Endometrial microvascular endothelial cells (primary cell): Measurements from ENCODE around the gene NAP1L2. TPM values are rescaled to one million over a fixed set of nuclear protein-coding genes. Genes with fewer than 3 reads are reported as not detected.
"Not testable (repeated sequence)": the region's sequence is repeated elsewhere in the genome, so short reads cannot be mapped to it uniquely, and the experiment has no call there.

Experiments used
- in situ Hi-C: cut with HindIII; loops from 2 replicates; pipeline ENCODE4 v1.10.0; 2017; ENCODE audit warnings: low sequenced_read_pairs, low pct_unique_long_range_greater_than_20kb; ENCODE audit errors: inconsistent ontology term
- total RNA-seq: library from RNA; depleted of rRNA; stranded (reverse); fragments of >200 nt; gene quantifications from one replicate; pipeline ENCODE4 v1.2.3, GENCODE V29; 2015; ENCODE audit errors: inconsistent ontology term

Gene NAP1L2
- total RNA-seq: 0.46 TPM

- in situ Hi-C loops: no loop called here
Measured at GRCh38 chrX:73214426-73215094, at the start of gene NAP1L2. TSS of gene NAP1L2 (minus strand) at chrX:73214851. CDS start at chrX:73214492, 359 bp downstream.

- in situ Hi-C loops: no loop called here
Measured at GRCh38 chrX:73262991-73263390, 48.3 kb upstream of the NAP1L2 start.

GRCh38 chrX:73239242-73239641, 24.6 kb upstream of the NAP1L2 start:
- in situ Hi-C loops: no loop called here

GRCh38 chrX:73217621-73218020, 3.0 kb upstream of the NAP1L2 start:
- in situ Hi-C loops: no loop called here

- in situ Hi-C loops: no loop called here
Measured at GRCh38 chrX:73215246-73215645, 595 bp upstream of the NAP1L2 start.

- in situ Hi-C loops: no loop called here
Measured at GRCh38 chrX:73213734-73214425, 771 bp downstream of the NAP1L2 start.

GRCh38 chrX:73206366-73206765, 8.3 kb downstream of the NAP1L2 start:
- in situ Hi-C loops: no loop called here

GRCh38 chrX:73182502-73183114, 32.0 kb downstream of the NAP1L2 start:
- in situ Hi-C loops: no loop called here

GRCh38 chrX:73168945-73169344, 45.7 kb downstream of the NAP1L2 start:
- in situ Hi-C loops: not testable (repeated sequence)

Other genes with a start within 250 kb of the NAP1L2 start
- not detected for gene PABPC1L2B, start 211.9 kb downstream of the NAP1L2 start, total RNA-seq
- gene PABPC1L2A, start 135.3 kb downstream of the NAP1L2 start, total RNA-seq: not detected
- not detected for gene CDX4, start 232.2 kb upstream of the NAP1L2 start, total RNA-seq